HG03571 (cell line): Measurements from ENCODE around the gene MPP3.
"Not testable (repeated sequence)": the region's sequence is repeated elsewhere in the genome, so short reads cannot be mapped to it uniquely, and the experiment has no call there.

Experiments
- ATAC-seq: cut with Tn5 transposase; IDR thresholded peaks from one replicate; pipeline ENCODE4 v1.9.1; 2021; ENCODE audit not compliant: unreplicated experiment

The MPP3 gene

GRCh38 chr17:43809121-43809520 lies 23.8 kb downstream of the MPP3 start:
- ATAC-seq, result no peak

GRCh38 chr17:43808076-43808475 lies 24.9 kb downstream of the MPP3 start:
- no peak for ATAC-seq

- ATAC-seq, result no peak
These were observed 27.8 kb downstream of the MPP3 start for GRCh38 chr17:43805117-43805516.

GRCh38 chr17:43803758-43804157 lies 29.2 kb downstream of the MPP3 start:
- ATAC-seq, result no peak

- no peak for ATAC-seq
These were observed 31.1 kb downstream of the MPP3 start for GRCh38 chr17:43801844-43802243.

GRCh38 chr17:43800736-43801135 lies 32.2 kb downstream of the MPP3 start:
- ATAC-seq, result no peak

DNA sequence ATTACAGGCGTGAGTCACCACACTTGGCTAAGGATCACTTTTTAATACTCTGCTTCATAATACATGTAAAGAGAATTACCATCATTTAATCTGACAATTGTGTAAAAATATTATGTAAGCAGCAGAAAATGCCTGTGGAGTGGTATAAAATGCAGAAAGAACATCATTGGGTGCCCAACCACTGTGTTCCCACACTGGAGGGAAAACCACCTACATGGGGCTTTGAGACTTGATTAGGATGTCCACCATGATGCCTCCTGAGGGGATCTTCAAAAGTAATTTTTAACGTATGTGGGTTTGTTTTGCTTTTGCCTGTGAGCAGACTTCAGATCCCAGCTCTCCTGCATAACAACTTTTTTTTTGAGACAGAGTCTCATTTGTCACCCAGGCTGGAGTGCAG lies 33.9 kb downstream of the MPP3 start:
- ATAC-seq, result no peak

- not testable (repeated sequence) for ATAC-seq
These were observed 34.9 kb downstream of the MPP3 start for GRCh38 chr17:43798024-43798423.

DNA sequence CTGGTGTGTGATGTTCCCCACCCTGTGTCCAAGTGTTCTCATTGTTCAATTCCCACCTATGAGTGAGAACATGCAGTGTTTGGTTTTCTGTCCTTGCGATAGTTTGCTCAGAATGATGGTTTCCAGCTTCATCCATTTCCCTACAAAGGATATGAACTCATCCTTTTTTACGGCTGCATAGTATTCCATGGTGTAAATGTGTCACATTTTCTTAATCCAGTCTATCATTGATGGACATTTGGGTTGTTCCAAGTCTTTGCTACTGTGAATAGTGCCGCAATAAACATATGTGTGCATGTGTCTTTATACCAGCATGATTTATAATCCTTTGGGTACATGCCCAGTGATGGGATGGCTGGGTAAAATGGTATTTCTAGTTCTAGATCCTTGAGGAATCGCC lies 40.3 kb downstream of the MPP3 start:
- not testable (repeated sequence) for ATAC-seq

DNA sequence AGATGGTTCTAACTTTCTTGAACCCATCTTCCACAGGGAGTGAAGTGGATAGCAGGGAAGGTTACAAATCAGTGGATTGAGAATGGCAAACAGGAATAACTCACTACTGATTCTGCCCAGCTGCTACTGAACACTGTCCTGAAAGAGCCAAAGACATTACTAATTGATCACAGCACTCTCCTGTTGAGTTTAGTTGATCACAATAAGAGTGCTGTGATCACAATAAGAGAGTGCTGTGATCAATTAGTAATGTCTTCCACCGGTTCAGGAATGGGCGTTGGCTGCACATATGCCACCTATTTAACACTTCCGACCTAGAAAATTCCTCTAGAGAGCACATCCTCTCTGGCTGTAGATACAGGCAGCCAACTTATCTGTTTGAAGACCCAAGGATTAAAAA lies 41.4 kb downstream of the MPP3 start:
- ATAC-seq, result no peak

- ATAC-seq, result no peak
These were observed 42.5 kb downstream of the MPP3 start for GRCh38 chr17:43790311-43790940.

DNA sequence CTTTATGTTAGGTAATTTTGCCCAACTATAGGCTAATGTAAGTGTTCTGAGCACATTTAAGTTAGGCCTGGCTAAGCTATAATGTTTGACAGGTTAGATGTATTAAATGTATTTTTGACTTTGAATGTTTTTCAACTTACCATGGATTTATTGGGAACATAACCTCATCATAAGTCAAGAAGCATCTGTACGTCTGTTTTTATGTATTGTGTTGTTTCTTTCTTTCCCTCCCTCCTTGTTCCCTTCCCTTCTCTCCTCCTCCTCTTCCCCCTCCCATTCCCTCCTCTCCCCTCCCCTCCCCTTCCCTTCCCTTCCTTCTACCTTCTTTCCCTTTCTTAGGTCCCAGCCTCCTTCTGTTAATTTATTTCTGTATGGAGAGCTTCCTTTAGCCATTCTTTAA lies 43.5 kb downstream of the MPP3 start:
- no peak for ATAC-seq

DNA sequence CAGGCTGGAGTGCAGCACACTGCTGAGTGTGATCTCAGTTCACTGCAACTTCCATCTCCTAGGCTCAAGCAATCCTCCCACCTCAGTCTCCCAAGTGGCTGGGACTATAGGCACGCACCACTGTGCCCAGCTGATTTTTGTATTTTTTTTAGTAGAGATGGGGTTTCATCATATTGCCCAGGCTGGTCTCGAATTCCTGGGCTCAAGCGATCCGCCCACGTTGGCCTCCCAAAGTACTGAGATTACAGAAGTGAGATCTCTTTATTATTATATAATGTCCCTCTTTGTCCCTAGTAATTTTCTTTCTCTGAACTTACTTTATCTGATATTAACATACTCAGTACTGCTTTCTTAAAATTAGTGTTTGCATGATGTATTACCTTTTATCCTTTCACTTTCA lies 44.4 kb downstream of the MPP3 start:
- no peak for ATAC-seq

DNA sequence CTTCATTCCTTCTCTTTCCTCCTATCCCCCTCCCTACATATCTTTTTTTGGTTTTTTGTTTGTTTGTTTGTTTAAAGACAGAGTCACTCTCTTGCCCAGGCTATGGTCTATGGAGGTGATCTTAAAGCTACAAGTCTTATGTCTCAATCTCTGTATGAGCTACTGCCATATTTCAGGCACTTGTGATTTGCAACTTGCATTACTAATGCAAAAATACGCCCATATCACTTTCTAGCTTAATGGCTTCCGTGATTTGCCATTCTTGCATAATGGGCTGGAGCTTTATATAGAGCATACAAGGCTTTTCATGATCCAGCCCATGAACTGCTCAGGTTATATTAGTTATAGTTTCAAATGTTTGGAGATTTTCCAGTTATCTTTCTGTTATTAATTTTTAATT lies 45.2 kb downstream of the MPP3 start:
- ATAC-seq, result no peak

DNA sequence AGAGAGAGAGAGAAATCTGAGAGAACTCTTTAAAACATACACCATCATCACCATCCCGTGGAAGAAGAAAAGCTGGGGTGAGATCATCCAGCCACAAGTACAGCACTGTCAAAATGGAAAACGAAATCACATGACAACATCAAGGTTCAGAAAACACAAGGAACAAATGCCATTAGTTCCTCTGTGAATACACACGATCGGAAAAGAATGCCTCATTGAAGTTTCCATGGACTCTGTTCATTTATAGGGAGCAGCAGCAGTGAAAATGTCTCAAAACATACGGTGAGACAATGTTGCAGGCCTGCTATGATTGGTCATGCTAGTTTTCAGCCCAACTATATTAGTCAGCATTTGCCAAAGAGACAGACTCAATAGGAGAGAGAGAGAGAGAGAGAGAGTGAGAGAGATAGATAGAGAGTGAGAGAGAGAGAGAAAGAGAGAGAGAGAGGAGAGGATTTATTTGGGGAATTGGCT lies 48.3 kb downstream of the MPP3 start:
- ATAC-seq, result no peak

GRCh38 chr17:43784068-43784467 lies 48.9 kb downstream of the MPP3 start:
- no peak for ATAC-seq

DNA sequence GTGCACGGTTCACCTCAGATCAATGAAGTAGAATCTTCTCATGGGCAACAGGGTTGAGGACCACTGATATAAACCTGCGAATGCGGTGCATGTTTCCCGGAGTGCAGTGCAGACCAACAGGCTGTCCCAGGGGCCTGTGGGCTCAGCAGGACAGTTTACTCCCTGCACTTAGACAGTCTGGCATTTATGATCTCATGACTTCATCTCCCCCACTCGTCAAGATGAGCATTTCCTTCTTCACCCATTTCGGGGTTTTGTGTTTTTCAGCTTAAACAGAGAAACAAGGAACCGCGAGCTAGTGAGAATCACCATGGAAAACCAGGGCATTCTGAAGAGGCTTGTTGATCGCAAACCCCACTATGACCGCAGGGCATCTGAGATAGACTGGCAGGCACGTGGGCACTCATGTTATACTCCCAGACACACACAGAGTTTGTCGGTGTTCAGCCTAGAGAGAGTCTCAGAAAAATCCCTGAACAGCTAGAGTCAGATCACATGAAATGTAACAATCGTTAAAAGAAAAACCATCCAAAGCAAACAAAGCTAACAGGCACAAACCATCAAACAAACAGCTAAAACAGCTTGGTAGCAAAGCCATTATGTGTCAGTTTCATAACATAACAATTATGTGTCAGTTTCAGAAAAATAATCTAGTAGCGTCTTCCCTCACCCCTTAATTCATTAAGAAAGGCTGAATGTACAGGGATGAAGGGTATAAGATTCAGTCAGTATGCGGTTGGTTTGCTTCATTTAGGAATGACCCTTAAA lies 49.8 kb downstream of the MPP3 start:
- no peak for ATAC-seq

DNA sequence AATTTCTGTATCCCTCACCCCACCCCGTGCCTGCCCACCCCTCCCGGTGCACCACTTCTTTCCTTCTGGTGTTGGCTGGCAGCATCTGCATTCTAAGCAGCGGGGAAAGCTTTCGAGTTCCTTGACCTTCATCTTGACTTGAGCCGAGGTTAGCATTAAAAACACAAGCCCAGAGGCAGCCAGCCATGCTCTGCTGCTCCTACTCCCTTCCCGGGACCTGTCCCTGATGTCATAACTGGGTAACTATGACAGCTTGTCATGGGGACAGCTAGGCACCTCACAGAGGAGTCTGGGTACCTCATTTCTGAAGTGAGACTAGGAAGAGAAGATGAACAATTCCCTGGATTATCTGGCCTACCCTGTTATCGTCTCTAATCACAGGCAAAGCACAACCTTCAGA lies 52.8 kb downstream of the MPP3 start, which contains the start of gene CFAP97D1:
CFAP97D1 (plus strand) TSS at position 301 of the 400 bp plus-strand sequence; CDS start at position 329, 28 bp downstream.
- ATAC-seq, result no peak

GRCh38 chr17:43779145-43780125 lies 53.5 kb downstream of the MPP3 start:
- ATAC-seq, result no peak

DNA sequence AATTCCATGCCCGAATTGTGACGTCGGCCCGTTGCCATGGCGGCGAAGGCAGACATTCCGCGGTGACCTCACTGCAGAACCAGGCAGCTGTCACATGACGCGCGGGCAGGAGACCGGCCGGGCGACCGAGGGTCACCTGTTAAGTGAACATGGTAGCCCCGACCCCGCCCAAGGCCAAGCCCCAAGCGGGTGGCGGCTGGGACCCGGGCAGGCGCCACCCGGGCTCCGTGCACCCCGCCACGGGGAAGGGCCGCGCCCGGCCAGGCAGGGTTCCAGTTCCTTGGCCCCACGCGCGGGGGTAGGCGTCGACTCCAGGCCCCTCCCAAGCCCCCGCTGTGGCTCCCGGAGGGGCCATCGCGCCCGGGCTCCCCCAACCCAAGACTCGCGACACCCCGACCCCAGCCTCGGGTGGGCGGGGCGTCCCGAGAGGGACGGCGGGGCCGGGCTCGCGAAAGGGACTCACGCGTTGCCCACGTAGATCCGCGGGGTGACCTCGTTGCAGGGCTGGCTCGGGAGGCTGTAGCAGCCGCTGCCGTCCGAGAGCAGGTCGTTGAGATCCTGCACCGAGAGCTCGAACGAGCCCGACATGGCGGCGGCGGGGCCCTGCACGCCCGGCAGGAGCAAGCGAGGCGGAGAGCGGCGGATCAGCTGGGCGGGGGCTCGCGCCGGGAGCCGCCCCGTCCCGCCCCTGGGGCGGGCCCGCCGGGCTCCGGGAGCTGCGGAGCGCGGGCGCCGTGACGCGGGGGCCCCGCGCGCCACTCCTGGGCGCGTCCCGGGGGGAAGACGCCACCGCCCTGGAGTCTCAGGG lies 54.4 kb downstream of the MPP3 start, which contains the start of gene DUSP3:
DUSP3 (minus strand) TSS at position 641 of the 808 bp plus-strand sequence; CDS start at position 588, 53 bp downstream.
- peak; percentile 61 for ATAC-seq
